H1 (cell line): ENCODE results near the gene SH3RF3. TPM values are rescaled to one million over a fixed set of nuclear protein-coding genes. Genes with fewer than 3 reads are reported as not detected.

Experiments
- CTCF ChIA-PET: fragments of 300-600 bp; sonication (Branson Sonifier 250); formaldehyde crosslinking; loops from one replicate; lab custom pipeline; 2021; ENCODE audit not compliant: partially characterized antibody; lab: Charles Lee
- POLR2A ChIA-PET: fragments of 300-600 bp; sonication (Branson Sonifier 250); formaldehyde crosslinking; loops from one replicate; lab custom pipeline; 2021; ENCODE audit warnings: inconsistent platforms; ENCODE audit not compliant: partially characterized antibody; lab: Charles Lee
- DNase-seq, 2 experiments: peaks; one replicate each; pipeline versions ENCODE4 v3.0.0 to v3.0.0-alpha.2; 2010 to 2022; ENCODE audit warnings: low spot score in 2 of 2, low read depth in 1 of 2, mixed read lengths in 1 of 2
- FAIRE-seq: peaks from 2 replicates; lab custom pipeline; 2011; peaks lifted over from hg19 to GRCh38; lab: Jason Lieb, UNC
- H2AFZ ChIP-seq: 2 replicates; pipeline ENCODE4 v1.8.1; 2012; ENCODE audit warnings: low read length, inconsistent platforms
- H2AK5ac ChIP-seq: 2 replicates; pipeline ENCODE4 v1.6.1; 2013; ENCODE audit warnings: low read depth, low read length
- H2BK120ac ChIP-seq: replicated peaks from 2 replicates; pipeline ENCODE3; 2013; ENCODE audit warnings: low read depth, low read length, inconsistent platforms
- H2BK12ac ChIP-seq: 2 replicates; pipeline ENCODE4 v1.6.1; 2013; ENCODE audit warnings: low read depth, low read length
- H2BK15ac ChIP-seq: 2 replicates; pipeline ENCODE4 v1.6.1; 2013; ENCODE audit warnings: low read length
- H2BK20ac ChIP-seq: 2 replicates; pipeline ENCODE4 v1.6.1; 2013; ENCODE audit warnings: low read length
- H2BK5ac ChIP-seq: 2 replicates; pipeline ENCODE4 v1.6.1; 2013; ENCODE audit warnings: low read depth, low read length
- H3K14ac ChIP-seq: 2 replicates; pipeline ENCODE4 v1.6.1; 2013; ENCODE audit warnings: inconsistent platforms; ENCODE audit not compliant: insufficient read length
- H3K18ac ChIP-seq: 2 replicates; pipeline ENCODE4 v1.6.1; 2013; ENCODE audit warnings: low read length; ENCODE audit errors: extremely low read depth
- H3K23ac ChIP-seq: 2 replicates; pipeline ENCODE4 v1.6.1; 2013; ENCODE audit warnings: inconsistent platforms; ENCODE audit not compliant: insufficient read length
- H3K23me2 ChIP-seq: 2 replicates; pipeline ENCODE4 v1.6.1; 2013; ENCODE audit warnings: low read depth, low read length
- H3K27ac ChIP-seq: 2 replicates; pipeline ENCODE4 v1.6.1; 2011; ENCODE audit warnings: low read depth, low read length, inconsistent platforms
- H3K27me3 ChIP-seq, 4 experiments: replicated peaks in 1 of 4; 1 replicate in 1 of 4; 2 replicates in 3 of 4; pipeline versions ENCODE4 v1.6.1 to v1.8.1; 2011 to 2013; ENCODE audit warnings: low read length in 3 of 4, mild to moderate bottlenecking in 3 of 4, inconsistent platforms in 2 of 4, mixed read lengths in 2 of 4, moderate library complexity in 1 of 4; ENCODE audit not compliant: control insufficient read depth in 3 of 4, insufficient read depth in 3 of 4; ENCODE audit errors: extremely low read depth in 1 of 4
- H3K36me3 ChIP-seq, 4 experiments: 2 replicates each; pipeline versions ENCODE4 v1.6.1 to v1.8.1; 2011 to 2013; ENCODE audit warnings: mild to moderate bottlenecking in 4 of 4, low read length in 3 of 4, moderate library complexity in 2 of 4, control low read depth in 1 of 4, inconsistent platforms in 1 of 4; ENCODE audit not compliant: insufficient read depth in 4 of 4, control insufficient read depth in 2 of 4
- H3K4ac ChIP-seq: replicated peaks from 2 replicates; pipeline ENCODE3; 2013; ENCODE audit warnings: low read length, low read depth, mixed read lengths, inconsistent platforms; ENCODE audit not compliant: insufficient read length
- H3K4me1 ChIP-seq, 4 experiments: replicated peaks in 1 of 4; 1 replicate in 1 of 4; 2 replicates in 3 of 4; pipeline versions ENCODE4 v1.6.1 to v1.8.1; 2011 to 2013; ENCODE audit warnings: low read length in 3 of 4, inconsistent platforms in 2 of 4, mixed read lengths in 1 of 4; ENCODE audit not compliant: insufficient read depth in 4 of 4, control insufficient read depth in 3 of 4
- H3K4me2 ChIP-seq, 2 experiments: 2 replicates each; pipeline versions ENCODE4 v1.6.1 to v1.8.1; 2011 to 2013; ENCODE audit warnings: low read depth in 2 of 2, low read length in 2 of 2, control low read depth in 1 of 2, inconsistent platforms in 1 of 2, mild to moderate bottlenecking in 1 of 2; ENCODE audit not compliant: insufficient read depth in 1 of 2
- H3K4me3 ChIP-seq, 4 experiments: fragments of 200-600, 300-600 bp in 1 of 4; sonication (generic), shearing (Covaris generic), sonication (Bioruptor Twin) in 1 of 4; 2 replicates each; pipeline versions ENCODE4 v1.5.1 to v1.8.1; 2011 to 2016; ENCODE audit warnings: low read length in 4 of 4, low read depth in 3 of 4, control low read depth in 2 of 4, inconsistent platforms in 2 of 4, mild to moderate bottlenecking in 2 of 4, mixed read lengths in 1 of 4, moderate library complexity in 1 of 4; ENCODE audit not compliant: insufficient read depth in 2 of 4; ENCODE audit errors: extremely low read depth in 1 of 4
- H3K56ac ChIP-seq: replicated peaks from 2 replicates; pipeline ENCODE3; 2013; ENCODE audit warnings: low read depth, mild to moderate bottlenecking, mixed read lengths, low read length, inconsistent platforms; ENCODE audit not compliant: insufficient read length
- H3K79me1 ChIP-seq: 2 replicates; pipeline ENCODE4 v1.6.1; 2013; ENCODE audit warnings: low read depth, low read length, control low read depth
- H3K79me2 ChIP-seq, 2 experiments: 2 replicates each; pipeline versions ENCODE4 v1.6.1 to v1.8.1; 2012 to 2013; ENCODE audit warnings: low read length in 2 of 2, mild to moderate bottlenecking in 2 of 2, inconsistent platforms in 1 of 2; ENCODE audit not compliant: insufficient read depth in 2 of 2, control insufficient read depth in 1 of 2
- H3K9ac ChIP-seq, 4 experiments: replicated peaks in 1 of 4; 1 replicate in 1 of 4; 2 replicates in 3 of 4; pipeline versions ENCODE4 v1.6.1 to v1.8.1; 2011 to 2013; ENCODE audit warnings: low read depth in 3 of 4, low read length in 3 of 4, control low read depth in 2 of 4, mild to moderate bottlenecking in 2 of 4, moderate library complexity in 2 of 4, inconsistent platforms in 1 of 4; ENCODE audit errors: extremely low read depth in 1 of 4
- H3K9me3 ChIP-seq, 2 experiments: 2 replicates each; pipeline versions ENCODE4 v1.6.1 to v1.8.1; 2012 to 2013; ENCODE audit warnings: mild to moderate bottlenecking in 2 of 2, moderate library complexity in 2 of 2, control low read depth in 1 of 2, inconsistent platforms in 1 of 2, low read depth in 1 of 2, low read length in 1 of 2, mixed read lengths in 1 of 2; ENCODE audit not compliant: insufficient read depth in 2 of 2
- H4K20me1 ChIP-seq, 2 experiments: replicated peaks in 1 of 2; 2 replicates each; pipeline versions ENCODE3 to v1.8.1; 2011 to 2013; ENCODE audit warnings: inconsistent platforms in 2 of 2, low read length in 2 of 2, mild to moderate bottlenecking in 1 of 2; ENCODE audit not compliant: insufficient read depth in 2 of 2, control insufficient read depth in 1 of 2
- H4K5ac ChIP-seq: 2 replicates; pipeline ENCODE4 v1.6.1; 2013; ENCODE audit warnings: low read length, low read depth, mixed read lengths, inconsistent platforms; ENCODE audit not compliant: insufficient read length
- H4K8ac ChIP-seq: 2 replicates; pipeline ENCODE4 v1.8.0; 2013; ENCODE audit warnings: mild to moderate bottlenecking, moderate library complexity, low read length, inconsistent platforms; ENCODE audit not compliant: insufficient read depth; ENCODE audit errors: extremely low read depth
- H4K91ac ChIP-seq: replicated peaks from 2 replicates; pipeline ENCODE3; 2013; ENCODE audit warnings: low read length, mixed read lengths, inconsistent platforms; ENCODE audit not compliant: insufficient read length
- CBX8 ChIP-seq: fragments of 300-800, 300-1000 bp; sonication (generic); IDR thresholded peaks from 2 replicates; pipeline ENCODE4 v1.7.1; 2016; ENCODE audit warnings: low read depth, low read length, borderline replicate concordance
- EGR1 ChIP-seq: IDR thresholded peaks from 2 replicates; pipeline ENCODE4 v1.6.1; 2011; ENCODE audit warnings: low read depth, low read length, borderline replicate concordance
- EZH2 ChIP-seq: fragments of 200-600 bp; sonication (generic); IDR thresholded peaks from 2 replicates; pipeline ENCODE4 v1.7.1; 2012; ENCODE audit warnings: low read depth, mild to moderate bottlenecking, moderate library complexity, low read length, inconsistent platforms; ENCODE audit not compliant: severe bottlenecking
- TCF12 ChIP-seq: IDR thresholded peaks from 2 replicates; pipeline ENCODE4 v1.6.1; 2011; ENCODE audit warnings: low read depth, mild to moderate bottlenecking, low read length
- WGBS, 2 experiments: shearing (Covaris generic) in 1 of 2; methylation state at CpG; one replicate each; pipeline versions ENCODE4 v1.1.6 to v1.1.7; 2013 to 2015; ENCODE audit warnings: low lambda C conversion rate in 2 of 2, mixed read lengths in 2 of 2, inconsistent platforms in 1 of 2, low coverage in 1 of 2, missing lambda C conversion rate in 1 of 2; ENCODE audit not compliant: insufficient replicate concordance in 2 of 2, insufficient coverage in 1 of 2, insufficient read length in 1 of 2; ENCODE audit errors: extremely low coverage in 1 of 2, missing lambda C conversion rate in 1 of 2; 5-methylcytosine and 5-hydroxymethylcytosine counted together
- polyA plus RNA-seq, 7 experiments: library from polyadenylated mRNA; depleted of rRNA in 3 of 7; stranded (reverse) in 5 of 7; unstranded in 2 of 7; fragments of >200 nt in 5 of 7; fragments of 200-250 nt in 2 of 7; gene quantifications; 1 replicate in 5 of 7; 2 replicates in 1 of 7; 4 replicates in 1 of 7; pipeline versions ENCODE4 v1.2.1 to v1.2.3, GENCODE V29; 2011 to 2013; ENCODE audit warnings: missing spikeins in 2 of 7, mixed read lengths in 2 of 7
- total RNA-seq: library from RNA; stranded (reverse); fragmentation: NEBNext Ultra II Directional; extraction: Animal tissue kit (Norgen Biotek cat#: 25700); gene quantifications from 2 replicates; pipeline ENCODE4 v1.2.1, GENCODE V29; 2021

SH3RF3 gene
- total and polyA plus RNA-seq, 2 of the 8 experiments (the other 6 are each of a cell fraction or from before 2014, with no cell fraction given), result 0.11 to 0.65 TPM

GRCh38 chr2:109180786-109181185 lies 51.8 kb downstream of the SH3RF3 start:
- no peak overlapping the region for H3K14ac ChIP-seq
- peaks cover 0 to 5% (median 2%) of the 10 kb centered on the region in 4 experiments; a peak in 3 of 7 replicates for H3K4me1 ChIP-seq
- H4K91ac ChIP-seq, result no peak overlapping the region
- H4K5ac ChIP-seq, result no peak overlapping the region
- H2BK12ac ChIP-seq, result no peak overlapping the region
- H2BK20ac ChIP-seq, result no peak overlapping the region
- H3K79me2 ChIP-seq, result no peaks in the 10 kb centered on the region
- no peak overlapping the region for H2AK5ac ChIP-seq
- H3K18ac ChIP-seq, result no peak overlapping the region
- FAIRE-seq (no peak), DNase-seq (no peak)
- H3K27me3 ChIP-seq, result no peaks in the 10 kb centered on the region; a peak in 1 of 7 replicates
- TF ChIP-seq EZH2 (no peak), CBX8 (no peak), TCF12 (no peak), EGR1 (no peak)
- CTCF ChIA-PET, result interaction anchor here (0.5 kb wide), 1 partner anchor 82 kb away, joined by 3 read pairs; no protein-coding TSS in a partner anchor
- H3K23me2 ChIP-seq, result no peaks in the 10 kb centered on the region
- no peaks in the 10 kb centered on the region for H3K79me1 ChIP-seq
- POLR2A ChIA-PET, result no interaction called here
- H3K23ac ChIP-seq, result no peak overlapping the region
- H3K9me3 ChIP-seq, result peaks cover 0 to 5% of the 10 kb centered on the region in 2 experiments; a peak in 2 of 4 replicates
- no peak overlapping the region for H3K4ac ChIP-seq
- H3K4me2 ChIP-seq, result no peak overlapping the region
- no peak overlapping the region for H2BK5ac ChIP-seq
- WGBS, 2 experiments, result 96% methylated on average over 3 of the region's 3 CpGs; no CpG with 5 or more reads in 1 of the 2 experiments
- H3K27ac ChIP-seq, result no peak overlapping the region
- H3K4me3 ChIP-seq, result no peak overlapping the region
- H2BK15ac ChIP-seq, result no peak overlapping the region
- no peak overlapping the region for H2BK120ac ChIP-seq
- no peak overlapping the region for H3K56ac ChIP-seq
- H3K36me3 ChIP-seq, result no peaks in the 10 kb centered on the region
- H4K8ac ChIP-seq, result no peak overlapping the region
- no peak overlapping the region for H3K9ac ChIP-seq
- H4K20me1 ChIP-seq, result no peaks in the 10 kb centered on the region
- no peak overlapping the region for H2AFZ ChIP-seq
